PC-9 (cell line): Measurements from ENCODE around the gene CALD1.

ENCODE experiments used
- CTCF ChIP-seq: fragments of 200-600 bp; sonication (generic); conservative IDR thresholded peaks from 2 replicates; pipeline ENCODE4 v1.6.1; 2017; ENCODE audit warnings: mixed run types, antibody characterized with exemption, mild to moderate bottlenecking, moderate library complexity
- EZH2 ChIP-seq: fragments of 200-600 bp; sonication (generic); IDR thresholded peaks from 2 replicates; pipeline ENCODE4 v1.8.0; 2017; ENCODE audit warnings: antibody characterized with exemption, low read depth

GRCh38 chr7:134962270-134962780 is 182.9 kb downstream of the CALD1 start:
- TF ChIP-seq CTCF (0 out of 2 replicates have a peak, but pooled peaks have one; percentile 22), EZH2 (no peak)
